ENCODE results near the gene PERM1. TPM values are rescaled to one million over a fixed set of nuclear protein-coding genes. Genes with fewer than 3 reads are reported as not detected.
"Not testable (repeated sequence)": the region's sequence is repeated elsewhere in the genome, so short reads cannot be mapped to it uniquely, and the experiment has no call there.

The PERM1 gene
- total RNA-seq, 1 experiment from 2014 or later, result 0.47 TPM

DNA sequence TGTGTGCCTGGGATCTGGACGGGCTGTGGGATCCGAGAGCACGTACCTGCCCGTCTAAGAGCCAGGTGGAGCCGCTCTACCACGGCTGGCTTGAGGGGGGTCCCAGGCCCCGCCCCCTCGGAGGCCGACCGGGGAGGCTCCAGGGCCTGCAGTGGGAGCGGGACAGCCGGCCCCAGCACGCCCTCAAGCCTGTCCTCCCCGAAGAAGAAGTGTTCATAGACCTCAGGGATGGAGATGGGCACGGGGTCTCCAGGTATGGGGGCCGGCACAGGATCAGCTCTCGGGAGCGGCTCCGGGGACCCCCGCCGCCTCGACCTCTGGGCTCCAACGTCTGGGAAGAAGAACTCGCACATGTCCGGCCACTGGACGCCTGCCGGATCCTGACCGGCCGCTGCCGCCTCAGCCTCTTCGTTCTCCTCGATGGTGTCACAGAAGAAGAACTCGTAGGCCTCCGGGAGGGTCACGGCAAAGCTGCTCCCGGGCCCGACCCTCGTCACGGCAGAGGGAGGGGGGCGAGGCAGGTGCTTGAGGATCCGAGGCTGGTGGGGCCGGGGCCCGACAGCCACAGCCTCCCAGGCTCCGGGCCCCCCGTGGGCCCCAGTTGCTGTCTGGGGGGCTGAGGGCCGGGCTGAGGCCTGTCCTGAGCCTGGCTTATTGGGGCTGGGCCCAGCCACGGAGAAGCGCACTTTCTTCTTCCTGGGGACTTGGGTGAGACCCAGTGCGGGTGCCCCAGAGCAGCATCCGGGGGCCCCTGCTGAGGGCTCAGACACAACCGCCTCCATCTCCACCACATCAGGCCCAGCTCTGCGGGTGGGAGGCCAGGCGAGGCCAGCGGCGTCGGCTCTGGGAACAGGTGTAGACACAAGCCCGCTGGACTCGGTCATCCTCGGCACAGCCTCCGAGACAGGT is 2.8 kb downstream of the PERM1 start:
- Histone ChIP-seq H4K20me1 (ENCODE audit: low read length) (no peaks in the 10 kb centered on the region), H3K9ac (ENCODE audit: low read length) (no peak overlapping the region), H3K4me1 (ENCODE audit: insufficient read depth, low read length) (peaks cover 32% of the 10 kb centered on the region), H3K36me3 (ENCODE audit: low read depth, low read length) (no peaks in the 10 kb centered on the region), H3K27ac (ENCODE audit: low read length) (no peak overlapping the region), H3K4me2 (ENCODE audit: low read length) (no peak overlapping the region), H3K79me2 (ENCODE audit: low read length) (no peaks in the 10 kb centered on the region), H3K9me3 (ENCODE audit: low read length) (no peaks in the 10 kb centered on the region), H3K9me2 (replicated peaks; ENCODE audit: low read length) (no peaks in the 10 kb centered on the region), H3F3A (ENCODE audit: low read length, unreplicated experiment) (no peaks in the 10 kb centered on the region), H3K4me3 (ENCODE audit: low read length) (no peak overlapping the region), H3K27me3 (ENCODE audit: low read length) (peaks cover 11% of the 10 kb centered on the region), H2AFZ (ENCODE audit: low read length) (no peak overlapping the region)
- CTCF ChIA-PET, result no interaction called here
- POLR2A ChIA-PET (ENCODE audit: unreplicated experiment), result no interaction called here
- intact Hi-C loops (cut with micrococcal nuclease), result no loop called here
- ATAC-seq (no peak), DNase-seq (no peak)
- no peak for TF ChIP-seq EZH2phosphoT487 (IDR thresholded peaks at IDR 0.05; ENCODE audit: borderline replicate concordance, low read length)
- no peak for TF ChIP-seq EZH2 (IDR thresholded peaks at IDR 0.05; ENCODE audit: low read length, unreplicated experiment)
- TF ChIP-seq, protein P1, sequence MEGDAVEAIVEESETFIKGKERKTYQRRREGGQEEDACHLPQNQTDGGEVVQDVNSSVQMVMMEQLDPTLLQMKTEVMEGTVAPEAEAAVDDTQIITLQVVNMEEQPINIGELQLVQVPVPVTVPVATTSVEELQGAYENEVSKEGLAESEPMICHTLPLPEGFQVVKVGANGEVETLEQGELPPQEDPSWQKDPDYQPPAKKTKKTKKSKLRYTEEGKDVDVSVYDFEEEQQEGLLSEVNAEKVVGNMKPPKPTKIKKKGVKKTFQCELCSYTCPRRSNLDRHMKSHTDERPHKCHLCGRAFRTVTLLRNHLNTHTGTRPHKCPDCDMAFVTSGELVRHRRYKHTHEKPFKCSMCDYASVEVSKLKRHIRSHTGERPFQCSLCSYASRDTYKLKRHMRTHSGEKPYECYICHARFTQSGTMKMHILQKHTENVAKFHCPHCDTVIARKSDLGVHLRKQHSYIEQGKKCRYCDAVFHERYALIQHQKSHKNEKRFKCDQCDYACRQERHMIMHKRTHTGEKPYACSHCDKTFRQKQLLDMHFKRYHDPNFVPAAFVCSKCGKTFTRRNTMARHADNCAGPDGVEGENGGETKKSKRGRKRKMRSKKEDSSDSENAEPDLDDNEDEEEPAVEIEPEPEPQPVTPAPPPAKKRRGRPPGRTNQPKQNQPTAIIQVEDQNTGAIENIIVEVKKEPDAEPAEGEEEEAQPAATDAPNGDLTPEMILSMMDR (conservative IDR thresholded peaks at IDR 0.05; ENCODE audit: low read depth, low read length), result no peak
- no TSS peak for BruUV-seq (replicated peaks)

DNA sequence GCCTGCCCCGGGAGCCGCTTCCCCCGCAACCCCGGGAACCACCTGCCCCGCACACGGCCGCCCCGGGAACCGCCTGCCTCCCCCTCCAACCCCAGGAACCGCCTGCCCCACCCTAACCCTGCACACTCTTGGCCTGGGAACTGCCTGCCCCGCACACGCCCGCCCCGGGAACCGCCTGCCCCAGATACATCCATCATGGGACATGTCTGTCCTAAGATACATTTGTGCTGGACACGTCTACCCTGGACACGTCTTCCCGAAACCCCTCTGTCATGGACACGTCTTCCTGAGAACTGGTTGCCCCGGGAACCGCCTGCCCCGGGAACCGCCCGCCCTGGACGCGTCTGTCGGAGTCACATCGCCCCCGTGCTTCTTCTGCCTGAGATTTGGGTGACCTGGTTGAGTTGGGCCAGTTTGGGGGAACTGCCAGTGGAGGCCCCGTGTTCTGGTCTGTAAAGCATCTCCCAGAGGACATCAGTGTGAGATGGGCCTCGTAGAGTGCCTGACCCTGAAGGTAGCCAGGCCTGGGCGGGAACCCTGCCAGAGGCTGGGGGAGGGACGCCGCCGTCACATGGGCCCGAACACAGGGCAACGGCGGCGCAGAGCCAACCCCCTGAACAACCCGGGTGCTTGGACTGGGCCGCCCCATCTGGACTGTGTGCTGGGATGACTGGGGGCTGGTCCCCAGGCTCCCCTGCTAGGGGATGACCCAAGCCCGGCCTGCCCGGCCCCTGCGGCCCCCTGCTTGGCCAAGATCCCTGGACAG is 3.6 kb downstream of the PERM1 start:
- ChIA-PET CTCF (no interaction called here), POLR2A (ENCODE audit: unreplicated experiment) (no interaction called here)
- Histone ChIP-seq H3K36me3 (ENCODE audit: low read depth, low read length) (no peaks in the 10 kb centered on the region), H3K9me2 (replicated peaks; ENCODE audit: low read length) (no peaks in the 10 kb centered on the region), H3K9me3 (ENCODE audit: low read length) (no peaks in the 10 kb centered on the region), H3K27ac (ENCODE audit: low read length) (no peak overlapping the region), H3K27me3 (ENCODE audit: low read length) (peaks cover 11% of the 10 kb centered on the region), H3K4me3 (ENCODE audit: low read length) (no peak overlapping the region), H3K79me2 (ENCODE audit: low read length) (no peaks in the 10 kb centered on the region), H3K9ac (ENCODE audit: low read length) (no peak overlapping the region), H4K20me1 (ENCODE audit: low read length) (no peaks in the 10 kb centered on the region), H3K4me1 (ENCODE audit: insufficient read depth, low read length) (peaks cover 24% of the 10 kb centered on the region), H3F3A (ENCODE audit: low read length, unreplicated experiment) (no peaks in the 10 kb centered on the region), H3K4me2 (ENCODE audit: low read length) (no peak overlapping the region), H2AFZ (ENCODE audit: low read length) (no peak overlapping the region)
- TF ChIP-seq EZH2 (IDR thresholded peaks at IDR 0.05; ENCODE audit: low read length, unreplicated experiment) (no peak), EZH2phosphoT487 (IDR thresholded peaks at IDR 0.05; ENCODE audit: borderline replicate concordance, low read length) (no peak)
- TF ChIP-seq, protein P1 (conservative IDR thresholded peaks at IDR 0.05; ENCODE audit: low read depth, low read length), result no peak
- ATAC-seq (no peak), DNase-seq (no peak)
- BruUV-seq (replicated peaks), result no TSS peak
- intact Hi-C loops (cut with micrococcal nuclease), result no loop called here

DNA sequence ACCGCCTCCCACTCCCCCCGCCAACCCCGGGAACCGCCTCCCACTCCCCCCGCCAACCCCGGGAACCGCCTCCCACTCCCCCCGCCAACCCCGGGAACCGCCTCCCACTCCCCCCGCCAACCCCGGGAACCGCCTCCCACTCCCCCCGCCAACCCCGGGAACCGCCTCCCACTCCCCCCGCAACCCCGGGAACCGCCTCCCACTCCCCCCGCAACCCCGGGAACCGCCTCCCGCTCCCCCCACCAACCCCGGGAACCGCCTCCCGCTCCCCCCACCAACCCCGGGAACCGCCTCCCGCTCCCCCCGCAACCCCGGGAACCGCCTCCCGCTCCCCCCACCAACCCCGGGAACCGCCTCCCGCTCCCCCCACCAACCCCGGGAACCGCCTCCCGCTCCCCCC is 5.1 kb downstream of the PERM1 start:
- intact Hi-C loops (cut with micrococcal nuclease); ATAC-seq; H3F3A ChIP-seq (ENCODE audit: low read length, unreplicated experiment); BruUV-seq (replicated peaks); H2AFZ ChIP-seq (ENCODE audit: low read length); H3K79me2 ChIP-seq (ENCODE audit: low read length); H3K27ac ChIP-seq (ENCODE audit: low read length); H3K27me3 ChIP-seq (ENCODE audit: low read length); H3K4me3 ChIP-seq (ENCODE audit: low read length); CTCF ChIA-PET; H3K4me2 ChIP-seq (ENCODE audit: low read length); H3K9me3 ChIP-seq (ENCODE audit: low read length); H4K20me1 ChIP-seq (ENCODE audit: low read length); H3K9ac ChIP-seq (ENCODE audit: low read length); H3K36me3 ChIP-seq (ENCODE audit: low read depth, low read length); DNase-seq; H3K9me2 ChIP-seq (replicated peaks; ENCODE audit: low read length): not testable (repeated sequence)
- H3K4me1 ChIP-seq (ENCODE audit: insufficient read depth, low read length), result peaks cover 13% of the 10 kb centered on the region
- POLR2A ChIA-PET (ENCODE audit: unreplicated experiment), result interaction anchor here (0.8 kb wide), 1 partner anchor 635 kb away, joined by 7 read pairs; no protein-coding TSS in a partner anchor
